HCT116 (cell line): ENCODE results near the gene CHRNA5. TPM values are rescaled to one million over a fixed set of nuclear protein-coding genes. Genes with fewer than 3 reads are reported as not detected.

Source experiments
- ATAC-seq: fragments of 200-7000 bp; cut with Tn5 transposase; 2 replicates; pipeline ENCODE4 v1.9.1; 2020; ENCODE audit warnings: mild to moderate bottlenecking, moderate library complexity
- BruUV-seq: library from RNA; stranded (reverse); fragments of 400-500 nt; replicated peaks from 2 replicates; lab custom pipeline; 2021; lab: Mats Ljungman, UMichigan
- CTCF ChIA-PET: fragments of 300-600 bp; sonication (Branson Sonifier 250); formaldehyde crosslinking; loops from one replicate; lab custom pipeline; 2021; ENCODE audit warnings: antibody characterized with exemption; lab: Charles Lee
- POLR2A ChIA-PET: fragments of 300-600, 350-600 bp; sonication (Branson Sonifier 250); formaldehyde crosslinking; loops from one replicate; lab custom pipeline; 2021; ENCODE audit warnings: antibody characterized with exemption; lab: Charles Lee
- RAD21 ChIA-PET, 2 experiments: fragments of 300-600 bp; sonication (Branson Sonifier 250); formaldehyde crosslinking; loops; one replicate each; lab custom pipeline; 2023; ENCODE audit warnings: low total read pairs in 2 of 2; ENCODE audit not compliant: uncharacterized antibody in 2 of 2, unreplicated experiment in 2 of 2, low non-redundant PET in 1 of 2; lab: Charles Lee
- DNase-seq: peaks from one replicate; pipeline ENCODE4 v3.0.0-alpha.2; 2010; ENCODE audit warnings: low read depth, low spot score
- H2AFZ ChIP-seq: fragments of 200-600 bp; shearing (Covaris generic), sonication (generic); 2 replicates; pipeline ENCODE4 v1.6.1; 2017; ENCODE audit warnings: low read depth, mixed run types, mixed read lengths, antibody characterized with exemption, low read length; ENCODE audit not compliant: poor library complexity, severe bottlenecking
- H3K27ac ChIP-seq: 2 replicates; pipeline ENCODE4 v1.5.1; 2012; ENCODE audit warnings: low read depth, low read length
- H3K27me3 ChIP-seq: fragments of 200-600 bp; sonication (generic); 2 replicates; pipeline ENCODE4 v1.6.1; 2016; ENCODE audit warnings: mixed run types, low read length, mixed read lengths; ENCODE audit not compliant: insufficient read depth
- H3K36me3 ChIP-seq, 2 experiments: fragments of 200-500 bp in 1 of 2; fragments of 200-600 bp in 1 of 2; sonication (Bioruptor generic) in 1 of 2; sonication (generic) in 1 of 2; 2 replicates each; pipeline versions ENCODE4 v1.5.1 to v1.6.1; 2014 to 2016; ENCODE audit warnings: low read length in 2 of 2, inconsistent platforms in 1 of 2, mixed read lengths in 1 of 2, mixed run types in 1 of 2; ENCODE audit not compliant: insufficient read depth in 2 of 2, control insufficient read depth in 1 of 2
- H3K4me1 ChIP-seq, 2 experiments: fragments of 200-600 bp in 1 of 2; sonication (generic) in 1 of 2; 2 replicates each; pipeline versions ENCODE4 v1.5.1 to v1.6.1; 2012 to 2017; ENCODE audit warnings: low read length in 2 of 2, inconsistent platforms in 1 of 2, mild to moderate bottlenecking in 1 of 2, mixed read lengths in 1 of 2, mixed run types in 1 of 2, moderate library complexity in 1 of 2; ENCODE audit not compliant: insufficient read depth in 2 of 2, control insufficient read depth in 1 of 2
- H3K4me2 ChIP-seq: fragments of 200-600 bp; sonication (generic); 2 replicates; pipeline ENCODE4 v1.6.1; 2017; ENCODE audit warnings: mixed run types, low read length, mixed read lengths
- H3K4me3 ChIP-seq, 2 experiments: fragments of 200-600 bp in 1 of 2; sonication (generic) in 1 of 2; replicated peaks in 1 of 2; 2 replicates each; pipeline ENCODE4 v1.5.1; 2011 to 2016; ENCODE audit warnings: low read length in 2 of 2, control low read depth in 1 of 2, low read depth in 1 of 2, mild to moderate bottlenecking in 1 of 2, mixed read lengths in 1 of 2, mixed run types in 1 of 2
- H3K79me2 ChIP-seq: fragments of 200-600 bp; sonication (generic); 2 replicates; pipeline ENCODE4 v1.6.1; 2017; ENCODE audit warnings: mild to moderate bottlenecking, mixed run types, low read length, moderate library complexity, mixed read lengths; ENCODE audit not compliant: insufficient read depth
- H3K9ac ChIP-seq: fragments of 200-600 bp; sonication (generic); 2 replicates; pipeline ENCODE4 v1.6.1; 2016; ENCODE audit warnings: low read length, mixed read lengths
- H3K9me2 ChIP-seq: fragments of 200-600 bp; sonication (generic), shearing (Covaris generic); 2 replicates; pipeline ENCODE4 v1.6.1; 2017; ENCODE audit warnings: mixed run types, mild to moderate bottlenecking, moderate library complexity; ENCODE audit not compliant: insufficient read depth
- H3K9me3 ChIP-seq, 2 experiments: fragments of 200-500 bp in 1 of 2; fragments of 200-600 bp in 1 of 2; sonication (Bioruptor generic) in 1 of 2; sonication (generic) in 1 of 2; 2 replicates each; pipeline ENCODE4 v1.6.1; 2014 to 2017; ENCODE audit warnings: low read length in 2 of 2, mixed read lengths in 2 of 2, inconsistent platforms in 1 of 2, low read depth in 1 of 2, mild to moderate bottlenecking in 1 of 2, mixed run types in 1 of 2, moderate library complexity in 1 of 2; ENCODE audit not compliant: control insufficient read depth in 1 of 2, insufficient read depth in 1 of 2
- H4K20me1 ChIP-seq: fragments of 200-600 bp; sonication (generic), shearing (Covaris generic); 2 replicates; pipeline ENCODE4 v1.6.1; 2017; ENCODE audit warnings: mixed run types, mild to moderate bottlenecking, moderate library complexity; ENCODE audit not compliant: insufficient read depth
- CBX3 ChIP-seq: IDR thresholded peaks from 2 replicates; pipeline ENCODE4 v1.6.1; 2012; ENCODE audit warnings: low read depth
- CEBPB ChIP-seq: IDR thresholded peaks from 2 replicates; pipeline ENCODE4 v1.6.1; 2012; ENCODE audit warnings: low read depth
- ELF1 ChIP-seq: IDR thresholded peaks from 2 replicates; pipeline ENCODE4 v1.6.1; 2012; ENCODE audit warnings: low read depth, borderline replicate concordance
- EZH2 ChIP-seq: fragments of 200-600 bp; sonication (generic); IDR thresholded peaks from 2 replicates; pipeline ENCODE4 v1.6.1; 2017; ENCODE audit warnings: antibody characterized with exemption, mixed run types
- FOSL1 ChIP-seq: IDR thresholded peaks from 2 replicates; pipeline ENCODE4 v1.6.1; 2012; ENCODE audit warnings: low read depth
- POLR2AphosphoS5 ChIP-seq: IDR thresholded peaks from 2 replicates; pipeline ENCODE4 v1.6.1; 2011; ENCODE audit warnings: mild to moderate bottlenecking, low read depth, low read length, moderate library complexity
- SIN3A ChIP-seq: IDR thresholded peaks from 2 replicates; pipeline ENCODE4 v1.6.1; 2012; ENCODE audit warnings: low read depth
- SP1 ChIP-seq: IDR thresholded peaks from 2 replicates; pipeline ENCODE4 v1.6.1; 2012; ENCODE audit warnings: low read depth
- YY1 ChIP-seq: IDR thresholded peaks from 2 replicates; pipeline ENCODE4 v1.6.1; 2011; ENCODE audit warnings: low read length, low read depth, moderate library complexity, mild to moderate bottlenecking; ENCODE audit not compliant: insufficient replicate concordance; ENCODE audit errors: extremely low read depth
- ZFX ChIP-seq: fragments of 450-650 bp; IDR thresholded peaks from 2 replicates; pipeline ENCODE4 v1.6.1; 2017
- ZNF274 ChIP-seq: fragments of 200-500 bp; sonication (Bioruptor generic); IDR thresholded peaks from 2 replicates; pipeline ENCODE4 v1.6.1; 2014; ENCODE audit warnings: mild to moderate bottlenecking, low read depth, low read length, inconsistent platforms
- intact Hi-C: fragments of 100-400 bp; cut with micrococcal nuclease; formaldehyde crosslinking; loops from 2 replicates; pipeline ENCODE4 v1.10.0; 2022
- total RNA-seq: library from RNA; stranded (reverse); gene quantifications from one replicate; pipeline ENCODE4 v1.2.1, GENCODE V29; 2021; ENCODE audit not compliant: unreplicated experiment
- TF ChIP-seq, protein P1 (sequence below): IDR thresholded peaks from 2 replicates; pipeline ENCODE4 v1.6.1; 2011; ENCODE audit warnings: mild to moderate bottlenecking, low read length, moderate library complexity; ENCODE audit not compliant: insufficient replicate concordance; ENCODE audit errors: extremely low read depth

The CHRNA5 gene
- total RNA-seq, 1 experiment from 2014 or later: 25.2 TPM

- H3K9ac ChIP-seq: no peak overlapping the region
- ChIA-PET RAD21 (no interaction called here), POLR2A (no interaction called here), CTCF (interaction anchor here (1.1 kb wide), 1 partner anchor 133 kb away, joined by 4 read pairs; no protein-coding TSS in a partner anchor)
- no peaks in the 10 kb centered on the region for H3K9me3 ChIP-seq
- no peaks in the 10 kb centered on the region for H3K9me2 ChIP-seq
- no peaks in the 10 kb centered on the region for H4K20me1 ChIP-seq
- no peaks in the 10 kb centered on the region for H3K79me2 ChIP-seq
- peak; percentile 65 for ATAC-seq
- BruUV-seq: no TSS peak
- intact Hi-C loops: loop anchor here (1.0 kb wide), 2 partner anchors 91 to 133 kb away; no protein-coding TSS in a partner anchor
- H3K27me3 ChIP-seq: no peaks in the 10 kb centered on the region
- DNase-seq: no peak
- no peak overlapping the region for H3K4me2 ChIP-seq
- no peak for TF ChIP-seq YY1
- TF ChIP-seq ELF1: no peak
- TF ChIP-seq SP1: no peak
- no peak for TF ChIP-seq CEBPB
- no peak for TF ChIP-seq FOSL1
- TF ChIP-seq SIN3A: no peak
- TF ChIP-seq CBX3: no peak
- no peak for TF ChIP-seq POLR2AphosphoS5
- no peak for TF ChIP-seq EZH2
- no peak for TF ChIP-seq ZNF274
- TF ChIP-seq, protein P1, sequence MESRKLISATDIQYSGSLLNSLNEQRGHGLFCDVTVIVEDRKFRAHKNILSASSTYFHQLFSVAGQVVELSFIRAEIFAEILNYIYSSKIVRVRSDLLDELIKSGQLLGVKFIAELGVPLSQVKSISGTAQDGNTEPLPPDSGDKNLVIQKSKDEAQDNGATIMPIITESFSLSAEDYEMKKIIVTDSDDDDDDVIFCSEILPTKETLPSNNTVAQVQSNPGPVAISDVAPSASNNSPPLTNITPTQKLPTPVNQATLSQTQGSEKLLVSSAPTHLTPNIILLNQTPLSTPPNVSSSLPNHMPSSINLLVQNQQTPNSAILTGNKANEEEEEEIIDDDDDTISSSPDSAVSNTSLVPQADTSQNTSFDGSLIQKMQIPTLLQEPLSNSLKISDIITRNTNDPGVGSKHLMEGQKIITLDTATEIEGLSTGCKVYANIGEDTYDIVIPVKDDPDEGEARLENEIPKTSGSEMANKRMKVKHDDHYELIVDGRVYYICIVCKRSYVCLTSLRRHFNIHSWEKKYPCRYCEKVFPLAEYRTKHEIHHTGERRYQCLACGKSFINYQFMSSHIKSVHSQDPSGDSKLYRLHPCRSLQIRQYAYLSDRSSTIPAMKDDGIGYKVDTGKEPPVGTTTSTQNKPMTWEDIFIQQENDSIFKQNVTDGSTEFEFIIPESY: no peak
- no peak for TF ChIP-seq ZFX
- peak overlapping the region; percentile 83 for H2AFZ ChIP-seq
- peaks cover 0 to 4% of the 10 kb centered on the region in 2 experiments; a peak in 1 of 4 replicates for H3K4me1 ChIP-seq
- no peak overlapping the region for H3K27ac ChIP-seq
- H3K4me3 ChIP-seq: no peak overlapping the region
- H3K36me3 ChIP-seq: no peaks in the 10 kb centered on the region
Observed at GRCh38 chr15:78618064-78618463, 52.7 kb downstream of the CHRNA5 start.
